K562 (cell line): ENCODE measurements around the gene LRRC37A2. TPM values are rescaled to one million over a fixed set of nuclear protein-coding genes. Genes with fewer than 3 reads are reported as not detected.
"Not testable (repeated sequence)": the region's sequence is repeated elsewhere in the genome, so short reads cannot be mapped to it uniquely, and the experiment has no call there.

ENCODE experiments used
- ATAC-seq: fragments of 200-7000 bp; cut with Tn5 transposase; 3 replicates; pipeline ENCODE4 v1.9.1; 2020; ENCODE audit warnings: moderate library complexity
- BruUV-seq: library from RNA; stranded (reverse); fragments of 400-500 nt; replicated peaks from 2 replicates; lab custom pipeline; 2021; lab: Mats Ljungman, UMichigan
- CTCF ChIA-PET: fragments of 300-600 bp; formaldehyde crosslinking; extraction: SDS; loops from one replicate; lab custom pipeline; 2021; ENCODE audit warnings: low intra/inter-chr PET ratio; lab: Yijun Ruan, JAX
- POLR2A ChIA-PET: fragments of 300-600, 350-650 bp; sonication (Branson Sonifier 250); formaldehyde crosslinking; extraction: SDS; loops from one replicate; lab custom pipeline; 2021; ENCODE audit warnings: antibody characterized with exemption, inconsistent platforms; lab: Yijun Ruan, JAX
- DNase-seq, 4 experiments: peaks; one replicate each; pipeline versions ENCODE4 v3.0.0 to v3.0.0-alpha.2; 2011 to 2018; ENCODE audit warnings: low spot score in 3 of 4, mixed read lengths in 3 of 4; ENCODE audit errors: extremely low read depth in 1 of 4
- FAIRE-seq: peaks from 2 replicates; lab custom pipeline; 2011; peaks lifted over from hg19 to GRCh38; lab: Jason Lieb, UNC
- H2AFZ ChIP-seq: 2 replicates; pipeline ENCODE4 v1.6.0; 2011; ENCODE audit warnings: low read depth, low read length, control low read depth, inconsistent platforms
- H3K27ac ChIP-seq: fragments of 200-600 bp; 3 replicates; pipeline ENCODE4 v1.8.0; 2011; ENCODE audit warnings: low read depth, mild to moderate bottlenecking, control low read depth, inconsistent platforms, low read length, moderate library complexity, mixed read lengths; ENCODE audit errors: extremely low read depth
- H3K27me3 ChIP-seq, 2 experiments: fragments of 300-600 bp in 1 of 2; 2 replicates in 1 of 2; 3 replicates in 1 of 2; pipeline versions ENCODE4 v1.6.0 to v1.8.0; 2011; ENCODE audit warnings: inconsistent platforms in 2 of 2, low read length in 2 of 2, mild to moderate bottlenecking in 1 of 2, mixed read lengths in 1 of 2, moderate library complexity in 1 of 2; ENCODE audit not compliant: control insufficient read depth in 2 of 2, insufficient read depth in 2 of 2
- H3K36me3 ChIP-seq: fragments of 300-600 bp; 3 replicates; pipeline ENCODE4 v1.8.0; 2011; ENCODE audit warnings: mild to moderate bottlenecking, low read length, inconsistent platforms; ENCODE audit not compliant: control insufficient read depth, insufficient read depth
- H3K4me1 ChIP-seq, 2 experiments: fragments of 200-600 bp in 1 of 2; replicated peaks in 1 of 2; 2 replicates in 1 of 2; 3 replicates in 1 of 2; pipeline versions ENCODE4 v1.5.1 to v1.8.0; 2011; ENCODE audit warnings: inconsistent platforms in 2 of 2, low read length in 2 of 2, mild to moderate bottlenecking in 1 of 2, mixed read lengths in 1 of 2, moderate library complexity in 1 of 2; ENCODE audit not compliant: control insufficient read depth in 2 of 2, insufficient read depth in 2 of 2
- H3K4me2 ChIP-seq: 2 replicates; pipeline ENCODE4 v1.6.1; 2011; ENCODE audit warnings: low read length, control low read depth, inconsistent platforms, mixed read lengths; ENCODE audit not compliant: insufficient read depth
- H3K4me3 ChIP-seq: fragments of 200-600 bp; sonication (generic), shearing (Covaris generic); 2 replicates; pipeline ENCODE4 v1.5.1; 2016; ENCODE audit warnings: control low read depth, inconsistent platforms
- H3K79me2 ChIP-seq: fragments of 200-600 bp; 3 replicates; pipeline ENCODE4 v1.8.0; 2011; ENCODE audit warnings: low read length, inconsistent platforms; ENCODE audit not compliant: control insufficient read depth, insufficient read depth
- H3K9ac ChIP-seq, 2 experiments: 2 replicates each; pipeline versions ENCODE4 v1.6.0 to v1.6.1; 2011; ENCODE audit warnings: low read depth in 2 of 2, low read length in 2 of 2, control low read depth in 1 of 2, inconsistent platforms in 1 of 2, mild to moderate bottlenecking in 1 of 2, mixed read lengths in 1 of 2; ENCODE audit not compliant: insufficient read depth in 1 of 2
- H3K9me1 ChIP-seq: one replicate; pipeline ENCODE4 v1.6.0; 2011; ENCODE audit warnings: inconsistent platforms, mild to moderate bottlenecking, low read length, moderate library complexity; ENCODE audit not compliant: control insufficient read depth, insufficient read depth
- H3K9me3 ChIP-seq: replicated peaks from 2 replicates; pipeline ENCODE4 v1.5.1; 2011; ENCODE audit warnings: low read depth, low read length, inconsistent platforms; ENCODE audit not compliant: control insufficient read depth, insufficient read depth
- H4K20me1 ChIP-seq: replicated peaks from 2 replicates; pipeline ENCODE4 v1.6.1; 2011; ENCODE audit warnings: low read length, inconsistent platforms, mixed read lengths; ENCODE audit not compliant: control insufficient read depth, insufficient read depth
- WGBS: fragments of 100-300 bp; shearing (Covaris generic); methylation state at CpG from one replicate; pipeline ENCODE4 v1.1.6; 2016; ENCODE audit warnings: low coverage, mixed read lengths; ENCODE audit not compliant: insufficient coverage; ENCODE audit errors: missing lambda C conversion rate; 5-methylcytosine and 5-hydroxymethylcytosine counted together
- in situ Hi-C: fragments of 300-500 bp; cut with MboI; formaldehyde crosslinking; loops from 4 replicates; pipeline ENCODE4 v1.15.0; 2018; ENCODE audit warnings: inconsistent platforms, mixed read lengths
- intact Hi-C: fragments of 100-400 bp; cut with micrococcal nuclease; formaldehyde crosslinking; loops from 2 replicates; pipeline ENCODE4 v1.14.2; 2022
- polyA plus RNA-seq, 8 experiments: library from polyadenylated mRNA; depleted of rRNA in 4 of 8; stranded (reverse) in 5 of 8; unstranded in 3 of 8; fragments of >200 nt; fragmentation: Nextera tagmentation in 2 of 8; fragmentation: Illumina TruSeq in 1 of 8; extraction: Ambion mirVana in 2 of 8; extraction: Trizol in 1 of 8; gene quantifications; 2 replicates each; pipeline versions ENCODE4 v1.2.1 to v1.2.3, GENCODE V29; 2011 to 2014; ENCODE audit warnings: inconsistent platforms in 1 of 8, missing spikeins in 1 of 8
- total RNA-seq, 7 experiments: library from RNA; depleted of rRNA in 6 of 7; stranded (reverse); fragments of >200 nt in 6 of 7; fragmentation: Illumina TruSeq in 2 of 7; extraction: Trizol in 2 of 7; gene quantifications; 2 replicates each; pipeline versions ENCODE4 v1.2.1 to v1.2.3, GENCODE V29; 2011 to 2021; ENCODE audit warnings: low replicate concordance in 1 of 7

Gene LRRC37A2
- total and polyA plus RNA-seq, 9 of the 15 experiments (the other 6 are each of a cell fraction or from before 2014, with no cell fraction given), result 2.9 to 6.6 (median 4.7) TPM

DNA sequence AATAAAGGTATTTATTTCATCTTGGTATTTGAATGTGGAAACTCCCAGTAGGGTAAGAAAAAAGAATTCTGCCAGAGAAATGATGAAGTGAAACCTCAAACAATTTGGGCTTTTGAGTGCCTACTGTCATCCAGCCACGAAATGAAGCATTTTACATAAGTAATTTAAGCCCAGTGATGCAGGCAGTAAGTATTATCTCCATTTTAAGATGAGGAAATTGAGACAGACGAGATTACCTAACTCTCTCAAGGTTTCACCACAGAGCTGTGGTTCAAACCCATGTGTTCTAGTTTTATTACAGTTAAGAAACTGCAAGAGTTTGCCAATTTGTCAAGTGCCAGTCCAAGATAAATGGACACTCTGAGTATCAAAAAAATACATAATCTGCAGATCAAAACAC, 54.0 kb downstream of the LRRC37A2 start:
- BruUV-seq, result TSS peak; percentile 33
- no CpG with 5 or more reads among the region's 2 CpGs for WGBS
- H3K9ac ChIP-seq, DNase-seq, H3K27me3 ChIP-seq, H4K20me1 ChIP-seq, H3K9me3 ChIP-seq, CTCF ChIA-PET, H3K4me3 ChIP-seq, in situ Hi-C loops, H3K27ac ChIP-seq, H3K79me2 ChIP-seq, ATAC-seq, H3K9me1 ChIP-seq, H2AFZ ChIP-seq, H3K36me3 ChIP-seq, POLR2A ChIA-PET, FAIRE-seq, H3K4me2 ChIP-seq, H3K4me1 ChIP-seq, intact Hi-C loops: not testable (repeated sequence)

DNA sequence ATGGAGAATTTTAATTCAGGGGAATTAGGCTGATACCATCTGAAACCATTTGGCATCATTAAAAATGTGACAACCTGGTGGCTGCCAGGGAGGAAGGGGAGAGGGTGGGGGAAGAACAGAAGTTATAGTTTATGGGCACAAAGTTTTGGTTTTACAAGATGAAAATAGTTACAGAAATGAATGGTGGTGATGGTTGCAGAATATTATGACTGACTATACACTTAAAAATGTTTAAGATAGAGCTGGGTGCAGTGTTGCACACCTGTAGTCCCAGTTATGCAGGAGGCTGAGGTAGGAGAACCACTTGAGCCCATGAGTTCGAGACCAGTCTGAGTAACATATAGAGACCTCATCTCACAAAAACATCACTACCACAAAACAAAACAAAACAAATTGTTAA, 54.7 kb downstream of the LRRC37A2 start:
- H3K36me3 ChIP-seq, H3K9ac ChIP-seq, intact Hi-C loops, H3K4me3 ChIP-seq, H3K4me1 ChIP-seq, H3K79me2 ChIP-seq, H3K9me1 ChIP-seq, H3K27ac ChIP-seq, ATAC-seq, H3K9me3 ChIP-seq, DNase-seq, H3K27me3 ChIP-seq, FAIRE-seq, in situ Hi-C loops, BruUV-seq, CTCF ChIA-PET, H4K20me1 ChIP-seq, H2AFZ ChIP-seq, POLR2A ChIA-PET, H3K4me2 ChIP-seq: not testable (repeated sequence)
- no CpG with 5 or more reads among the region's 1 CpG for WGBS

DNA sequence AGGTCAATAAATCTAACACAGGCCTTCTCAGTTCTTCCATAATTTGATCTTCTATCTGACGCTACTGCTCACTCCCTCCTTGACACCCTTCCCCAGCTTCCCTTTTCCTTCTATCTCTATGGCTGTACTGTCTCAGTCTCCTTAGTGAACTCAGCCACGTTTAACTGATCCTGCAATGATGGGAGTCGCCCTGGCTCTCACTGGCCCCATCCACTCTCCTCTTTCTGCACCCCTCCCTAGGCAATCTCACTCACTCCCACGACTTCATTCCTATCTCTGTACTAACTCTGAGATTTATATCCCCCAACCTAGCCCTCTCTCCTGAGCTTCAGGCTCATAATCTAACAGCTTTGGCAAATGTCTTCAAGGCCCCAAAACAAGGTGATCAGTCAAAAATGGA, 59.5 kb downstream of the LRRC37A2 start:
- H3K27ac ChIP-seq, DNase-seq, CTCF ChIA-PET, H3K27me3 ChIP-seq, H3K79me2 ChIP-seq, H3K36me3 ChIP-seq, H3K4me1 ChIP-seq, H2AFZ ChIP-seq, H3K4me3 ChIP-seq, H3K9ac ChIP-seq, intact Hi-C loops, H3K9me3 ChIP-seq, FAIRE-seq, POLR2A ChIA-PET, H3K9me1 ChIP-seq, H4K20me1 ChIP-seq, H3K4me2 ChIP-seq: not testable (repeated sequence)
- TSS peak; percentile 43 for BruUV-seq
- no CpG with 5 or more reads among the region's 4 CpGs for WGBS
- in situ Hi-C loops, result loop anchor here (10.0 kb wide), 1 partner anchor 477 kb away; no protein-coding TSS in a partner anchor
- peak; percentile 70 for ATAC-seq
